OCI-LY3 (cell line): ENCODE measurements around the gene SLC25A26.
"Not testable (repeated sequence)": the region's sequence is repeated elsewhere in the genome, so short reads cannot be mapped to it uniquely, and the experiment has no call there.

Experiments
- EZH2phosphoT487 ChIP-seq: fragments of 200-600 bp; shearing (Covaris generic); IDR thresholded peaks from 2 replicates; pipeline ENCODE4 v1.6.1; 2018; ENCODE audit warnings: antibody characterized with exemption, mixed run types, low read depth
- TF ChIP-seq, protein P1 (sequence below): fragments of 200-600, 300-600 bp; sonication (generic); IDR thresholded peaks from 2 replicates; pipeline ENCODE4 v1.5.1; 2014; ENCODE audit warnings: antibody characterized with exemption, low read length, low read depth

DNA sequence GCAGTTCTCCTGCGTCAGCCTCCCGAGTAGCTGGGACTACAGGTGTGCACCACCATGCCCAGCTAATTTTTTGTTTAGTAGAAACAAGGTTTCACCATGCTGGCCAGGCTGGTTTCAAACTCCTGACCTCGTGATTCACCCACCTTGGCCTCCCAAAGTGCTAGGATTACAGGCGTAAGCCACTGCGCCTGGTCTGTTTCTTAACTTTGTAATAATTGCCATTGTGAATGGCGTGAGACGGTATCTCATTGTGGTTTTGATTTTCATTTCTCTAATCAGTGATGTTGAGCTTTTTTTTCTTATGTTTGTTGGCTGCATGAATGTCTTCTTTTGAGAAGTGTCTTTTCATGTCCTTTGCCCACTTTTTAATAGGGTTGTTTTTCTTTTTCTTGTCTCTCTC, 85.3 kb downstream of the SLC25A26 start:
- TF ChIP-seq, protein P1, sequence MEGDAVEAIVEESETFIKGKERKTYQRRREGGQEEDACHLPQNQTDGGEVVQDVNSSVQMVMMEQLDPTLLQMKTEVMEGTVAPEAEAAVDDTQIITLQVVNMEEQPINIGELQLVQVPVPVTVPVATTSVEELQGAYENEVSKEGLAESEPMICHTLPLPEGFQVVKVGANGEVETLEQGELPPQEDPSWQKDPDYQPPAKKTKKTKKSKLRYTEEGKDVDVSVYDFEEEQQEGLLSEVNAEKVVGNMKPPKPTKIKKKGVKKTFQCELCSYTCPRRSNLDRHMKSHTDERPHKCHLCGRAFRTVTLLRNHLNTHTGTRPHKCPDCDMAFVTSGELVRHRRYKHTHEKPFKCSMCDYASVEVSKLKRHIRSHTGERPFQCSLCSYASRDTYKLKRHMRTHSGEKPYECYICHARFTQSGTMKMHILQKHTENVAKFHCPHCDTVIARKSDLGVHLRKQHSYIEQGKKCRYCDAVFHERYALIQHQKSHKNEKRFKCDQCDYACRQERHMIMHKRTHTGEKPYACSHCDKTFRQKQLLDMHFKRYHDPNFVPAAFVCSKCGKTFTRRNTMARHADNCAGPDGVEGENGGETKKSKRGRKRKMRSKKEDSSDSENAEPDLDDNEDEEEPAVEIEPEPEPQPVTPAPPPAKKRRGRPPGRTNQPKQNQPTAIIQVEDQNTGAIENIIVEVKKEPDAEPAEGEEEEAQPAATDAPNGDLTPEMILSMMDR: not testable (repeated sequence)
- TF ChIP-seq EZH2phosphoT487: not testable (repeated sequence)
